H1 (cell line): ENCODE results near the gene ARSB. TPM values are rescaled to one million over a fixed set of nuclear protein-coding genes. Genes with fewer than 3 reads are reported as not detected.

Experiments
- CTCF ChIA-PET: fragments of 300-600 bp; sonication (Branson Sonifier 250); formaldehyde crosslinking; loops from one replicate; lab custom pipeline; 2021; ENCODE audit not compliant: partially characterized antibody; lab: Charles Lee
- POLR2A ChIA-PET: fragments of 300-600 bp; sonication (Branson Sonifier 250); formaldehyde crosslinking; loops from one replicate; lab custom pipeline; 2021; ENCODE audit warnings: inconsistent platforms; ENCODE audit not compliant: partially characterized antibody; lab: Charles Lee
- DNase-seq, 2 experiments: peaks; one replicate each; pipeline versions ENCODE4 v3.0.0 to v3.0.0-alpha.2; 2010 to 2022; ENCODE audit warnings: low spot score in 2 of 2, low read depth in 1 of 2, mixed read lengths in 1 of 2
- FAIRE-seq: peaks from 2 replicates; lab custom pipeline; 2011; peaks lifted over from hg19 to GRCh38; lab: Jason Lieb, UNC
- H2AFZ ChIP-seq: 2 replicates; pipeline ENCODE4 v1.8.1; 2012; ENCODE audit warnings: low read length, inconsistent platforms
- H2AK5ac ChIP-seq: 2 replicates; pipeline ENCODE4 v1.6.1; 2013; ENCODE audit warnings: low read depth, low read length
- H2BK120ac ChIP-seq: replicated peaks from 2 replicates; pipeline ENCODE3; 2013; ENCODE audit warnings: low read depth, low read length, inconsistent platforms
- H2BK12ac ChIP-seq: 2 replicates; pipeline ENCODE4 v1.6.1; 2013; ENCODE audit warnings: low read depth, low read length
- H2BK15ac ChIP-seq: 2 replicates; pipeline ENCODE4 v1.6.1; 2013; ENCODE audit warnings: low read length
- H2BK20ac ChIP-seq: 2 replicates; pipeline ENCODE4 v1.6.1; 2013; ENCODE audit warnings: low read length
- H2BK5ac ChIP-seq: 2 replicates; pipeline ENCODE4 v1.6.1; 2013; ENCODE audit warnings: low read depth, low read length
- H3K14ac ChIP-seq: 2 replicates; pipeline ENCODE4 v1.6.1; 2013; ENCODE audit warnings: inconsistent platforms; ENCODE audit not compliant: insufficient read length
- H3K18ac ChIP-seq: 2 replicates; pipeline ENCODE4 v1.6.1; 2013; ENCODE audit warnings: low read length; ENCODE audit errors: extremely low read depth
- H3K23ac ChIP-seq: 2 replicates; pipeline ENCODE4 v1.6.1; 2013; ENCODE audit warnings: inconsistent platforms; ENCODE audit not compliant: insufficient read length
- H3K23me2 ChIP-seq: 2 replicates; pipeline ENCODE4 v1.6.1; 2013; ENCODE audit warnings: low read depth, low read length
- H3K27ac ChIP-seq: 2 replicates; pipeline ENCODE4 v1.6.1; 2011; ENCODE audit warnings: low read depth, low read length, inconsistent platforms
- H3K27me3 ChIP-seq, 4 experiments: replicated peaks in 1 of 4; 1 replicate in 1 of 4; 2 replicates in 3 of 4; pipeline versions ENCODE4 v1.6.1 to v1.8.1; 2011 to 2013; ENCODE audit warnings: low read length in 3 of 4, mild to moderate bottlenecking in 3 of 4, inconsistent platforms in 2 of 4, mixed read lengths in 2 of 4, moderate library complexity in 1 of 4; ENCODE audit not compliant: control insufficient read depth in 3 of 4, insufficient read depth in 3 of 4; ENCODE audit errors: extremely low read depth in 1 of 4
- H3K36me3 ChIP-seq, 4 experiments: 2 replicates each; pipeline versions ENCODE4 v1.6.1 to v1.8.1; 2011 to 2013; ENCODE audit warnings: mild to moderate bottlenecking in 4 of 4, low read length in 3 of 4, moderate library complexity in 2 of 4, control low read depth in 1 of 4, inconsistent platforms in 1 of 4; ENCODE audit not compliant: insufficient read depth in 4 of 4, control insufficient read depth in 2 of 4
- H3K4ac ChIP-seq: replicated peaks from 2 replicates; pipeline ENCODE3; 2013; ENCODE audit warnings: low read length, low read depth, mixed read lengths, inconsistent platforms; ENCODE audit not compliant: insufficient read length
- H3K4me1 ChIP-seq, 4 experiments: replicated peaks in 1 of 4; 1 replicate in 1 of 4; 2 replicates in 3 of 4; pipeline versions ENCODE4 v1.6.1 to v1.8.1; 2011 to 2013; ENCODE audit warnings: low read length in 3 of 4, inconsistent platforms in 2 of 4, mixed read lengths in 1 of 4; ENCODE audit not compliant: insufficient read depth in 4 of 4, control insufficient read depth in 3 of 4
- H3K4me2 ChIP-seq, 2 experiments: 2 replicates each; pipeline versions ENCODE4 v1.6.1 to v1.8.1; 2011 to 2013; ENCODE audit warnings: low read depth in 2 of 2, low read length in 2 of 2, control low read depth in 1 of 2, inconsistent platforms in 1 of 2, mild to moderate bottlenecking in 1 of 2; ENCODE audit not compliant: insufficient read depth in 1 of 2
- H3K4me3 ChIP-seq, 4 experiments: fragments of 200-600, 300-600 bp in 1 of 4; sonication (generic), shearing (Covaris generic), sonication (Bioruptor Twin) in 1 of 4; 2 replicates each; pipeline versions ENCODE4 v1.5.1 to v1.8.1; 2011 to 2016; ENCODE audit warnings: low read length in 4 of 4, low read depth in 3 of 4, control low read depth in 2 of 4, inconsistent platforms in 2 of 4, mild to moderate bottlenecking in 2 of 4, mixed read lengths in 1 of 4, moderate library complexity in 1 of 4; ENCODE audit not compliant: insufficient read depth in 2 of 4; ENCODE audit errors: extremely low read depth in 1 of 4
- H3K56ac ChIP-seq: replicated peaks from 2 replicates; pipeline ENCODE3; 2013; ENCODE audit warnings: low read depth, mild to moderate bottlenecking, mixed read lengths, low read length, inconsistent platforms; ENCODE audit not compliant: insufficient read length
- H3K79me1 ChIP-seq: 2 replicates; pipeline ENCODE4 v1.6.1; 2013; ENCODE audit warnings: low read depth, low read length, control low read depth
- H3K79me2 ChIP-seq, 2 experiments: 2 replicates each; pipeline versions ENCODE4 v1.6.1 to v1.8.1; 2012 to 2013; ENCODE audit warnings: low read length in 2 of 2, mild to moderate bottlenecking in 2 of 2, inconsistent platforms in 1 of 2; ENCODE audit not compliant: insufficient read depth in 2 of 2, control insufficient read depth in 1 of 2
- H3K9ac ChIP-seq, 4 experiments: replicated peaks in 1 of 4; 1 replicate in 1 of 4; 2 replicates in 3 of 4; pipeline versions ENCODE4 v1.6.1 to v1.8.1; 2011 to 2013; ENCODE audit warnings: low read depth in 3 of 4, low read length in 3 of 4, control low read depth in 2 of 4, mild to moderate bottlenecking in 2 of 4, moderate library complexity in 2 of 4, inconsistent platforms in 1 of 4; ENCODE audit errors: extremely low read depth in 1 of 4
- H3K9me3 ChIP-seq, 2 experiments: 2 replicates each; pipeline versions ENCODE4 v1.6.1 to v1.8.1; 2012 to 2013; ENCODE audit warnings: mild to moderate bottlenecking in 2 of 2, moderate library complexity in 2 of 2, control low read depth in 1 of 2, inconsistent platforms in 1 of 2, low read depth in 1 of 2, low read length in 1 of 2, mixed read lengths in 1 of 2; ENCODE audit not compliant: insufficient read depth in 2 of 2
- H4K20me1 ChIP-seq, 2 experiments: replicated peaks in 1 of 2; 2 replicates each; pipeline versions ENCODE3 to v1.8.1; 2011 to 2013; ENCODE audit warnings: inconsistent platforms in 2 of 2, low read length in 2 of 2, mild to moderate bottlenecking in 1 of 2; ENCODE audit not compliant: insufficient read depth in 2 of 2, control insufficient read depth in 1 of 2
- H4K5ac ChIP-seq: 2 replicates; pipeline ENCODE4 v1.6.1; 2013; ENCODE audit warnings: low read length, low read depth, mixed read lengths, inconsistent platforms; ENCODE audit not compliant: insufficient read length
- H4K8ac ChIP-seq: 2 replicates; pipeline ENCODE4 v1.8.0; 2013; ENCODE audit warnings: mild to moderate bottlenecking, moderate library complexity, low read length, inconsistent platforms; ENCODE audit not compliant: insufficient read depth; ENCODE audit errors: extremely low read depth
- H4K91ac ChIP-seq: replicated peaks from 2 replicates; pipeline ENCODE3; 2013; ENCODE audit warnings: low read length, mixed read lengths, inconsistent platforms; ENCODE audit not compliant: insufficient read length
- ATF2 ChIP-seq: IDR thresholded peaks from 2 replicates; pipeline ENCODE4 v1.6.1; 2012; ENCODE audit warnings: low read length, inconsistent platforms
- CBX8 ChIP-seq: fragments of 300-800, 300-1000 bp; sonication (generic); IDR thresholded peaks from 2 replicates; pipeline ENCODE4 v1.7.1; 2016; ENCODE audit warnings: low read depth, low read length, borderline replicate concordance
- CTCF ChIP-seq, 3 experiments: IDR thresholded peaks; 1 replicate in 2 of 3; 2 replicates in 1 of 3; pipeline versions ENCODE4 v1.5.1 to v1.6.1; 2011; ENCODE audit warnings: low read length in 3 of 3, mild to moderate bottlenecking in 3 of 3, inconsistent platforms in 2 of 3, low read depth in 1 of 3, moderate library complexity in 1 of 3; ENCODE audit not compliant: insufficient read depth in 1 of 3; ENCODE audit errors: control extremely low read depth in 1 of 3
- EZH2 ChIP-seq: fragments of 200-600 bp; sonication (generic); IDR thresholded peaks from 2 replicates; pipeline ENCODE4 v1.7.1; 2012; ENCODE audit warnings: low read depth, mild to moderate bottlenecking, moderate library complexity, low read length, inconsistent platforms; ENCODE audit not compliant: severe bottlenecking
- HDAC2 ChIP-seq, 2 experiments: fragments of 300-600 bp in 1 of 2; sonication (generic) in 1 of 2; IDR thresholded peaks; 2 replicates each; pipeline ENCODE4 v1.6.1; 2011 to 2012; ENCODE audit warnings: low read depth in 2 of 2, low read length in 2 of 2, mild to moderate bottlenecking in 2 of 2, moderate library complexity in 2 of 2, borderline replicate concordance in 1 of 2, inconsistent platforms in 1 of 2
- POLR2A ChIP-seq, 2 experiments: IDR thresholded peaks; 1 replicate in 1 of 2; 2 replicates in 1 of 2; pipeline ENCODE4 v1.6.1; 2011; ENCODE audit warnings: low read depth in 2 of 2, low read length in 2 of 2, mild to moderate bottlenecking in 2 of 2; ENCODE audit errors: control extremely low read depth in 1 of 2
- RAD21 ChIP-seq, 2 experiments: IDR thresholded peaks in 1 of 2; conservative IDR thresholded peaks in 1 of 2; 2 replicates each; pipeline ENCODE4 v1.6.1; 2011; ENCODE audit warnings: low read depth in 2 of 2, low read length in 2 of 2, improper control_type of control experiment in 1 of 2, inconsistent platforms in 1 of 2, mild to moderate bottlenecking in 1 of 2, moderate library complexity in 1 of 2
- SIRT6 ChIP-seq: IDR thresholded peaks from one replicate; pipeline ENCODE4 v1.7.1; 2012; ENCODE audit warnings: low read length, inconsistent platforms
- SP2 ChIP-seq: IDR thresholded peaks from 2 replicates; pipeline ENCODE4 v1.6.1; 2012; ENCODE audit warnings: mild to moderate bottlenecking, low read length, inconsistent platforms
- YY1 ChIP-seq: IDR thresholded peaks from 2 replicates; pipeline ENCODE4 v1.6.1; 2011; ENCODE audit warnings: low read depth, mild to moderate bottlenecking, low read length
- WGBS, 2 experiments: shearing (Covaris generic) in 1 of 2; methylation state at CpG; one replicate each; pipeline versions ENCODE4 v1.1.6 to v1.1.7; 2013 to 2015; ENCODE audit warnings: low lambda C conversion rate in 2 of 2, mixed read lengths in 2 of 2, inconsistent platforms in 1 of 2, low coverage in 1 of 2, missing lambda C conversion rate in 1 of 2; ENCODE audit not compliant: insufficient replicate concordance in 2 of 2, insufficient coverage in 1 of 2, insufficient read length in 1 of 2; ENCODE audit errors: extremely low coverage in 1 of 2, missing lambda C conversion rate in 1 of 2; 5-methylcytosine and 5-hydroxymethylcytosine counted together
- polyA plus RNA-seq, 7 experiments: library from polyadenylated mRNA; depleted of rRNA in 3 of 7; stranded (reverse) in 5 of 7; unstranded in 2 of 7; fragments of >200 nt in 5 of 7; fragments of 200-250 nt in 2 of 7; gene quantifications; 1 replicate in 5 of 7; 2 replicates in 1 of 7; 4 replicates in 1 of 7; pipeline versions ENCODE4 v1.2.1 to v1.2.3, GENCODE V29; 2011 to 2013; ENCODE audit warnings: missing spikeins in 2 of 7, mixed read lengths in 2 of 7
- total RNA-seq: library from RNA; stranded (reverse); fragmentation: NEBNext Ultra II Directional; extraction: Animal tissue kit (Norgen Biotek cat#: 25700); gene quantifications from 2 replicates; pipeline ENCODE4 v1.2.1, GENCODE V29; 2021

Gene ARSB
- total and polyA plus RNA-seq, 2 of the 8 experiments (the other 6 are each of a cell fraction or from before 2014, with no cell fraction given): 6.4 to 13.9 TPM

GRCh38 chr5:78837836-78838235 is 147.3 kb downstream of the ARSB start:
- POLR2A ChIA-PET: no interaction called here
- H4K5ac ChIP-seq: no peak overlapping the region
- TF ChIP-seq CTCF (IDR thresholded peaks at IDR 0.05; ENCODE audit: control extremely low read depth in 1 of 3, insufficient read depth in 1 of 3, low read depth in 1 of 3, low read length in 3 of 3): no peak
- TF ChIP-seq POLR2A (IDR thresholded peaks at IDR 0.05; ENCODE audit: control extremely low read depth in 1 of 2, low read depth in 2 of 2, low read length in 2 of 2): no peak
- TF ChIP-seq ATF2: no peak
- TF ChIP-seq SP2: no peak
- TF ChIP-seq EZH2: no peak
- no peak for TF ChIP-seq HDAC2 (IDR thresholded peaks at IDR 0.05; ENCODE audit: borderline replicate concordance in 1 of 2, low read depth in 2 of 2, low read length in 2 of 2)
- TF ChIP-seq CBX8: no peak
- TF ChIP-seq SIRT6: no peak
- TF ChIP-seq YY1: no peak
- TF ChIP-seq RAD21 (IDR thresholded peaks at IDR 0.05 in 1 of 2, conservative IDR thresholded peaks at IDR 0.05 in 1 of 2; ENCODE audit: low read depth in 2 of 2, low read length in 2 of 2): no peak

More at GRCh38 chr5:78837836-78838235, 147.3 kb downstream of the ARSB start:
- no peak overlapping the region for H2BK5ac ChIP-seq
- H2BK120ac ChIP-seq: no peak overlapping the region
- no peaks in the 10 kb centered on the region for H3K36me3 ChIP-seq
- no peak overlapping the region for H4K8ac ChIP-seq
- 0 out of 7 replicates have a peak, but pooled peaks cover 0 to 3% (median 0%) of the 10 kb centered on the region in 4 experiments for H3K4me1 ChIP-seq
- no peak overlapping the region for H3K18ac ChIP-seq
- no peak overlapping the region for H3K14ac ChIP-seq
- H2BK12ac ChIP-seq: no peak overlapping the region
- H3K79me1 ChIP-seq: no peaks in the 10 kb centered on the region
- no peak overlapping the region for H3K4me3 ChIP-seq
- no peaks in the 10 kb centered on the region for H3K9me3 ChIP-seq
- H3K23ac ChIP-seq: no peak overlapping the region
- H3K27me3 ChIP-seq: no peaks in the 10 kb centered on the region
- no peaks in the 10 kb centered on the region for H3K79me2 ChIP-seq
- H3K9ac ChIP-seq: no peak overlapping the region
- H2BK15ac ChIP-seq: no peak overlapping the region
- no peak overlapping the region for H3K56ac ChIP-seq
- H2AK5ac ChIP-seq: no peak overlapping the region
- no peak overlapping the region for H3K27ac ChIP-seq
- H2BK20ac ChIP-seq: no peak overlapping the region
- H3K4me2 ChIP-seq: no peak overlapping the region
- H2AFZ ChIP-seq: no peak overlapping the region
- no peaks in the 10 kb centered on the region for H4K20me1 ChIP-seq
- H3K23me2 ChIP-seq: no peaks in the 10 kb centered on the region
- 94% methylated on average over 5 of the region's 5 CpGs; no CpG with 5 or more reads in 1 of the 2 experiments for WGBS, 2 experiments
- H3K4ac ChIP-seq: no peak overlapping the region
- no peak for FAIRE-seq
- H4K91ac ChIP-seq: no peak overlapping the region
- no peak for DNase-seq
- CTCF ChIA-PET: no interaction called here
